ENCODE measurements around the gene RUVBL2.
"Not testable (repeated sequence)": the region's sequence is repeated elsewhere in the genome, so short reads cannot be mapped to it uniquely, and the experiment has no call there.

Gene RUVBL2

GRCh38 chr19:49050376-49051033, 56.8 kb downstream of the RUVBL2 start:
- DNase-seq: not testable (repeated sequence)

- DNase-seq: peak; percentile 85
These were observed 62.6 kb downstream of the RUVBL2 start for GRCh38 chr19:49056101-49056901.

GRCh38 chr19:49056902-49057596, 63.4 kb downstream of the RUVBL2 start:
- DNase-seq: not testable (repeated sequence)

- DNase-seq: peak; percentile 80
These were observed 64.0 kb downstream of the RUVBL2 start, which contains the start of gene CGB7 for GRCh38 chr19:49057636-49058234. Gene CGB7, minus strand, starts transcription at chr19:49057749. Its CDS starts 2,374 bp downstream, at chr19:49055375.

GRCh38 chr19:49058562-49058961, 64.9 kb downstream of the RUVBL2 start:
- no peak for DNase-seq

GRCh38 chr19:49059053-49059452, 65.4 kb downstream of the RUVBL2 start:
- no peak for DNase-seq

GRCh38 chr19:49061000-49061399, 67.3 kb downstream of the RUVBL2 start:
- DNase-seq: no peak

- DNase-seq: no peak
These were observed 67.8 kb downstream of the RUVBL2 start for GRCh38 chr19:49061445-49061844.

GRCh38 chr19:49064029-49064629, 70.4 kb downstream of the RUVBL2 start:
- DNase-seq: no peak

GRCh38 chr19:49064768-49065611, 71.3 kb downstream of the RUVBL2 start, which contains the start of gene NTF4:
Gene NTF4, minus strand, starts transcription at chr19:49064818. Its CDS starts 2,821 bp downstream, at chr19:49061997.
- DNase-seq: no peak

All from activated effector memory CD4-positive, alpha-beta T cell treated with anti-CD3 and anti-CD28 coated beads, Interleukin-2, amount 50 U/mL, for 16 hours (primary cell).